HFFc6 (cell line): Measurements from ENCODE around the gene TACR1. TPM values are rescaled to one million over a fixed set of nuclear protein-coding genes. Genes with fewer than 3 reads are reported as not detected.

Experiments used
- DNase-seq: peaks from one replicate; pipeline ENCODE4 v3.0.0-alpha.2; 2018
- H3K27ac Mint-ChIP-seq: 2 replicates; pipeline ENCODE4 v1.8.0; 2020; ENCODE audit warnings: mild to moderate bottlenecking, mixed read lengths
- H3K27me3 Mint-ChIP-seq: 2 replicates; pipeline ENCODE4 v1.8.0; 2021; ENCODE audit warnings: mild to moderate bottlenecking, moderate library complexity, mixed read lengths; ENCODE audit not compliant: insufficient read depth
- H3K36me3 Mint-ChIP-seq: 2 replicates; pipeline ENCODE4 v1.8.0; 2021; ENCODE audit warnings: low read depth, mixed read lengths
- H3K4me1 Mint-ChIP-seq: 2 replicates; pipeline ENCODE4 v1.8.0; 2020; ENCODE audit warnings: low read depth, mixed read lengths
- H3K4me3 Mint-ChIP-seq: 2 replicates; pipeline ENCODE4 v1.8.0; 2020; ENCODE audit warnings: mild to moderate bottlenecking, moderate library complexity, mixed read lengths
- H3K9me3 Mint-ChIP-seq: 2 replicates; pipeline ENCODE4 v1.8.0; 2020; ENCODE audit warnings: mild to moderate bottlenecking, mixed read lengths
- CTCF ChIP-seq: fragments of 200-600 bp; sonication (generic); IDR thresholded peaks from 2 replicates; pipeline ENCODE4 v1.5.0; 2021; ENCODE audit warnings: antibody characterized with exemption, mild to moderate bottlenecking
- total RNA-seq, 6 experiments: library from RNA; stranded (reverse); fragmentation: NEBNext Ultra II Directional; extraction: Animal tissue kit (Norgen Biotek cat#: 25700); gene quantifications; 2 replicates in 1 of 6; 3 replicates in 5 of 6; pipeline ENCODE4 v1.2.3, GENCODE V29; 2021

The TACR1 gene
- total RNA-seq, 6 experiments from 2014 or later: 0.10 to 0.18 (median 0.17) TPM; not detected in 1

- Mint-ChIP-seq H3K27ac (no peak overlapping the region), H3K4me3 (no peak overlapping the region), H3K27me3 (peaks cover 3% of the 10 kb centered on the region; the same call in 1 of the 2 replicates), H3K4me1 (peaks cover 48% of the 10 kb centered on the region), H3K9me3 (peaks cover 3% of the 10 kb centered on the region; the same call in 1 of the 2 replicates), H3K36me3 (peaks cover 4% of the 10 kb centered on the region; the same call in 1 of the 2 replicates)
- no peak for DNase-seq
- TF ChIP-seq CTCF: no peak
Observed at GRCh38 chr2:75097831-75098230, 101.5 kb downstream of the TACR1 start.

GRCh38 chr2:75094405-75094804 is 104.9 kb downstream of the TACR1 start:
- no peak for DNase-seq
- peaks cover 22% of the 10 kb centered on the region for H3K4me1 Mint-ChIP-seq
- H3K9me3 Mint-ChIP-seq: no peaks in the 10 kb centered on the region
- no peaks in the 10 kb centered on the region for H3K36me3 Mint-ChIP-seq
- H3K27me3 Mint-ChIP-seq: peaks cover 3% of the 10 kb centered on the region; the same call in 1 of the 2 replicates
- no peak overlapping the region for H3K27ac Mint-ChIP-seq
- no peak for TF ChIP-seq CTCF
- H3K4me3 Mint-ChIP-seq: no peak overlapping the region

GRCh38 chr2:75090770-75091515 is 108.4 kb downstream of the TACR1 start:
- no peak for TF ChIP-seq CTCF
- DNase-seq: no peak
- H3K27ac Mint-ChIP-seq: no peak overlapping the region
- no peaks in the 10 kb centered on the region for H3K9me3 Mint-ChIP-seq
- H3K4me1 Mint-ChIP-seq: peaks cover 21% of the 10 kb centered on the region
- no peaks in the 10 kb centered on the region; the same call in none of the 2 replicates for H3K27me3 Mint-ChIP-seq
- H3K36me3 Mint-ChIP-seq: no peaks in the 10 kb centered on the region
- H3K4me3 Mint-ChIP-seq: no peak overlapping the region

GRCh38 chr2:75089471-75089870 is 109.8 kb downstream of the TACR1 start:
- Mint-ChIP-seq H3K4me1 (peaks cover 15% of the 10 kb centered on the region), H3K36me3 (peaks cover 7% of the 10 kb centered on the region; the same call in 1 of the 2 replicates), H3K9me3 (no peaks in the 10 kb centered on the region), H3K27me3 (peaks cover 2% of the 10 kb centered on the region), H3K4me3 (no peak overlapping the region), H3K27ac (no peak overlapping the region)
- no peak for DNase-seq
- TF ChIP-seq CTCF: no peak

- H3K4me3 Mint-ChIP-seq: no peak overlapping the region
- H3K9me3 Mint-ChIP-seq: no peaks in the 10 kb centered on the region
- H3K36me3 Mint-ChIP-seq: peaks cover 7% of the 10 kb centered on the region; the same call in 1 of the 2 replicates
- DNase-seq: no peak
- H3K27me3 Mint-ChIP-seq: peaks cover 2% of the 10 kb centered on the region
- TF ChIP-seq CTCF: no peak
- no peak overlapping the region for H3K27ac Mint-ChIP-seq
- peaks cover 15% of the 10 kb centered on the region for H3K4me1 Mint-ChIP-seq
Observed at GRCh38 chr2:75088791-75089190, 110.5 kb downstream of the TACR1 start.
